Activated T-helper 2 cell treated with anti-CD3 and anti-CD28 coated beads, Interferon-gamma antibody, Interleukin-2, Interleukin-4, amounts not matched to agents 10 μg/mL and 5 μg/mL and 100 μg/mL, durations not matched to agents 14 hours and 24 hours and 36 hours (primary cell): ENCODE measurements around the gene LGALS4. TPM values are rescaled to one million over a fixed set of nuclear protein-coding genes. Genes with fewer than 3 reads are reported as not detected.
"Not testable (repeated sequence)": the region's sequence is repeated elsewhere in the genome, so short reads cannot be mapped to it uniquely, and the experiment has no call there.

Experiments
- DNase-seq: peaks from one replicate; pipeline ENCODE4 v3.0.0; 2021; ENCODE audit warnings: low spot score
- H3K27ac Mint-ChIP-seq: one replicate; pipeline ENCODE4 v1.8.0; 2021; ENCODE audit warnings: mixed read lengths
- H3K27me3 Mint-ChIP-seq: one replicate; pipeline ENCODE4 v1.8.0; 2021; ENCODE audit warnings: low read depth, mixed read lengths
- H3K36me3 Mint-ChIP-seq: one replicate; pipeline ENCODE4 v1.8.0; 2021; ENCODE audit warnings: low read depth, mixed read lengths
- H3K4me1 Mint-ChIP-seq: one replicate; pipeline ENCODE4 v1.8.0; 2021; ENCODE audit warnings: low read depth, mixed read lengths
- H3K4me3 Mint-ChIP-seq: one replicate; pipeline ENCODE4 v1.8.0; 2021; ENCODE audit warnings: low read depth, mild to moderate bottlenecking, moderate library complexity, mixed read lengths
- H3K9me3 Mint-ChIP-seq: one replicate; pipeline ENCODE4 v1.8.0; 2021; ENCODE audit warnings: mixed read lengths
- intact Hi-C: fragments of 100-400 bp; cut with micrococcal nuclease; formaldehyde crosslinking; loops from one replicate; pipeline ENCODE4 v1.15.1; 2023
- total RNA-seq: library from RNA; stranded (reverse); gene quantifications from 2 replicates; pipeline ENCODE4 v1.2.3, GENCODE V29; 2022

LGALS4 gene
- total RNA-seq = 1.6 and 2.0 TPM in 2 replicates

GRCh38 chr19:38812841-38813320 lies at the start of gene LGALS4:
Gene LGALS4, minus strand, starts transcription at chr19:38812945. Its CDS starts 59 bp downstream, at chr19:38812886.
- Mint-ChIP-seq H3K4me3 (no peak within 1 kb of the TSS), H3K9me3 (no peaks in the 10 kb centered on the region), H3K36me3 (peaks cover 22% of the 10 kb centered on the region), H3K27me3 (no peaks in the 10 kb centered on the region), H3K27ac (no peak within 1 kb of the TSS), H3K4me1 (no peaks in the 10 kb centered on the region)
- DNase-seq = no peak
- intact Hi-C loops = no loop called here

- H3K36me3 Mint-ChIP-seq = peaks cover 12% of the 10 kb centered on the region
Observed at GRCh38 chr19:38861368-38861767, 48.6 kb upstream of the LGALS4 start.

GRCh38 chr19:38859631-38860204 lies 47.0 kb upstream of the LGALS4 start:
- peaks cover 23% of the 10 kb centered on the region for H3K4me1 Mint-ChIP-seq
- intact Hi-C loops = loop anchor here (10.0 kb wide), 1 partner anchor 545 kb away; the partner anchor contains the start of gene ZFP36
- H3K27me3 Mint-ChIP-seq, H3K36me3 Mint-ChIP-seq, H3K4me3 Mint-ChIP-seq, DNase-seq, H3K27ac Mint-ChIP-seq, H3K9me3 Mint-ChIP-seq: not testable (repeated sequence)

More at GRCh38 chr19:38861368-38861767, 48.6 kb upstream of the LGALS4 start:
- no peak for DNase-seq
- Mint-ChIP-seq H3K27ac (no peak overlapping the region), H3K27me3 (no peaks in the 10 kb centered on the region), H3K4me3 (no peak overlapping the region), H3K9me3 (no peaks in the 10 kb centered on the region), H3K4me1 (peaks cover 31% of the 10 kb centered on the region)
- intact Hi-C loops = no loop called here

- H3K36me3 Mint-ChIP-seq = no peaks in the 10 kb centered on the region
- no peaks in the 10 kb centered on the region for H3K27me3 Mint-ChIP-seq
- peak overlapping the region; percentile 44 for H3K27ac Mint-ChIP-seq
- intact Hi-C loops = loop anchor here (10.0 kb wide), 1 partner anchor 548 kb away; the partner anchor contains the start of gene ZFP36
- no peaks in the 10 kb centered on the region for H3K9me3 Mint-ChIP-seq
- no peak for DNase-seq
- H3K4me1 Mint-ChIP-seq = peaks cover 17% of the 10 kb centered on the region
- H3K4me3 Mint-ChIP-seq = no peak overlapping the region
Observed at GRCh38 chr19:38856813-38857212, 44.1 kb upstream of the LGALS4 start.

- H3K27me3 Mint-ChIP-seq, DNase-seq, H3K4me3 Mint-ChIP-seq, H3K27ac Mint-ChIP-seq, H3K36me3 Mint-ChIP-seq, H3K9me3 Mint-ChIP-seq: not testable (repeated sequence)
- intact Hi-C loops = loop anchor here (10.0 kb wide), 1 partner anchor 549 kb away; the partner anchor contains the start of gene ZFP36
- H3K4me1 Mint-ChIP-seq = peaks cover 18% of the 10 kb centered on the region
Observed at GRCh38 chr19:38855751-38856150, 43.0 kb upstream of the LGALS4 start.

GRCh38 chr19:38854961-38855360 lies 42.2 kb upstream of the LGALS4 start:
- H3K27me3 Mint-ChIP-seq, H3K4me3 Mint-ChIP-seq, H3K36me3 Mint-ChIP-seq, H3K9me3 Mint-ChIP-seq, DNase-seq: not testable (repeated sequence)
- Mint-ChIP-seq H3K27ac (peak overlapping the region; percentile 60), H3K4me1 (peaks cover 17% of the 10 kb centered on the region)
- intact Hi-C loops = loop anchor here (5.0 to 10.0 kb wide), 2 partner anchors 538 to 550 kb away; partner anchors contain the start of genes KCNK6, YIF1B and ZFP36

- Mint-ChIP-seq H3K4me1 (peaks cover 25% of the 10 kb centered on the region), H3K9me3 (no peaks in the 10 kb centered on the region), H3K4me3 (peak overlapping the region; percentile 87), H3K27ac (peak overlapping the region; percentile 90), H3K36me3 (peaks cover 10% of the 10 kb centered on the region), H3K27me3 (no peaks in the 10 kb centered on the region)
- DNase-seq = no peak
- intact Hi-C loops = loop anchor here (2.0 to 10.0 kb wide), 3 partner anchors 16 to 552 kb away; partner anchors contain the start of genes KCNK6, YIF1B and ZFP36
Observed at GRCh38 chr19:38853214-38853613, 40.5 kb upstream of the LGALS4 start.

- Mint-ChIP-seq H3K9me3 (no peaks in the 10 kb centered on the region), H3K27me3 (no peaks in the 10 kb centered on the region), H3K36me3 (peaks cover 17% of the 10 kb centered on the region), H3K4me3 (peak overlapping the region; percentile 87), H3K4me1 (peaks cover 26% of the 10 kb centered on the region), H3K27ac (peak overlapping the region; percentile 90)
- intact Hi-C loops = loop anchor here (2.0 to 10.0 kb wide), 3 partner anchors 16 to 552 kb away; partner anchors contain the start of genes KCNK6, YIF1B and ZFP36
- DNase-seq = peak; percentile 45
Observed at GRCh38 chr19:38852231-38853044, 39.7 kb upstream of the LGALS4 start.

GRCh38 chr19:38851622-38852230 lies 39.0 kb upstream of the LGALS4 start:
- peaks cover 24% of the 10 kb centered on the region for H3K36me3 Mint-ChIP-seq
- H3K27ac Mint-ChIP-seq = peak overlapping the region; percentile 99
- H3K4me1 Mint-ChIP-seq = peaks cover 29% of the 10 kb centered on the region
- no peaks in the 10 kb centered on the region for H3K9me3 Mint-ChIP-seq
- intact Hi-C loops = loop anchor here (2.0 to 10.0 kb wide), 4 partner anchors 17 to 553 kb away; partner anchors contain the start of genes ACTN4, KCNK6, YIF1B and ZFP36
- peak; percentile 88 for DNase-seq
- H3K27me3 Mint-ChIP-seq = no peaks in the 10 kb centered on the region
- H3K4me3 Mint-ChIP-seq = peak overlapping the region; percentile 87

GRCh38 chr19:38850976-38851621 lies 38.4 kb upstream of the LGALS4 start:
- peaks cover 24% of the 10 kb centered on the region for H3K4me1 Mint-ChIP-seq
- H3K27me3 Mint-ChIP-seq = no peaks in the 10 kb centered on the region
- no peak for DNase-seq
- H3K27ac Mint-ChIP-seq = peak overlapping the region; percentile 99
- peaks cover 31% of the 10 kb centered on the region for H3K36me3 Mint-ChIP-seq
- intact Hi-C loops = loop anchor here (1.0 to 10.0 kb wide), 6 partner anchors 20 to 554 kb away; partner anchors contain the start of genes ACTN4, ECH1, KCNK6 and MRPS12
- peak overlapping the region; percentile 87 for H3K4me3 Mint-ChIP-seq
- H3K9me3 Mint-ChIP-seq = no peaks in the 10 kb centered on the region

- peak overlapping the region; percentile 87 for H3K4me3 Mint-ChIP-seq
- peak; percentile 99 for DNase-seq
- H3K27me3 Mint-ChIP-seq = no peaks in the 10 kb centered on the region
- peaks cover 30% of the 10 kb centered on the region for H3K4me1 Mint-ChIP-seq
- peaks cover 37% of the 10 kb centered on the region for H3K36me3 Mint-ChIP-seq
- peak overlapping the region; percentile 99 for H3K27ac Mint-ChIP-seq
- no peaks in the 10 kb centered on the region for H3K9me3 Mint-ChIP-seq
- intact Hi-C loops = loop anchor here (1.0 to 10.0 kb wide), 6 partner anchors 19 to 554 kb away; partner anchors contain the start of genes ACTN4, ECH1, KCNK6 and MRPS12
Observed at GRCh38 chr19:38850436-38850975, 37.8 kb upstream of the LGALS4 start.
